NCI-H2081 (cell line): ENCODE data around the gene ATP1B3.
"Not testable (repeated sequence)": the region's sequence is repeated elsewhere in the genome, so short reads cannot be mapped to it uniquely, and the experiment has no call there.

Source experiments
- DNase-seq, 2 experiments: peaks; one replicate each; lab custom pipeline; 2025; lab: John Stamatoyannopoulos, UW

ATP1B3 gene

GRCh38 chr3:141860766-141861513, 15.5 kb upstream of the ATP1B3 start:
- DNase-seq: no peak

- no peak for DNase-seq
Observed at GRCh38 chr3:141862279-141862816, 14.1 kb upstream of the ATP1B3 start.

- no peak for DNase-seq
Observed at GRCh38 chr3:141863491-141863890, 13.0 kb upstream of the ATP1B3 start.

- no peak for DNase-seq
Observed at GRCh38 chr3:141864281-141864970, 12.0 kb upstream of the ATP1B3 start.

- no peak for DNase-seq
Observed at GRCh38 chr3:141865101-141865500, 11.3 kb upstream of the ATP1B3 start.

GRCh38 chr3:141870091-141870687, 6.3 kb upstream of the ATP1B3 start:
- DNase-seq: no peak

GRCh38 chr3:141875374-141875892, 1.0 kb upstream of the ATP1B3 start:
- peak; percentile 91 to 92 for DNase-seq

GRCh38 chr3:141875893-141876380, 506 bp upstream of the ATP1B3 start:
- peak; percentile 86 for DNase-seq

GRCh38 chr3:141876891-141877621, 613 bp downstream of the ATP1B3 start:
- DNase-seq: peak; percentile 33 to 67

- DNase-seq: peak in 1 of 2 experiments; percentile 31
Observed at GRCh38 chr3:141877911-141878310, 1.5 kb downstream of the ATP1B3 start.

GRCh38 chr3:141878326-141878725, 1.9 kb downstream of the ATP1B3 start:
- DNase-seq: no peak

GRCh38 chr3:141878817-141879216, 2.4 kb downstream of the ATP1B3 start:
- peak in 1 of 2 experiments; percentile 27 for DNase-seq

GRCh38 chr3:141881702-141882101, 5.3 kb downstream of the ATP1B3 start:
- peak in 1 of 2 experiments; percentile 64 for DNase-seq

- no peak for DNase-seq
Observed at GRCh38 chr3:141887051-141887450, 10.6 kb downstream of the ATP1B3 start.

- DNase-seq: not testable (repeated sequence)
Observed at GRCh38 chr3:141888548-141888947, 12.1 kb downstream of the ATP1B3 start.

- DNase-seq: no peak
Observed at GRCh38 chr3:141894524-141895176, 18.2 kb downstream of the ATP1B3 start.

- DNase-seq: no peak
Observed at GRCh38 chr3:141895731-141896130, 19.3 kb downstream of the ATP1B3 start.

- DNase-seq: no peak
Observed at GRCh38 chr3:141898908-141899307, 22.5 kb downstream of the ATP1B3 start.

GRCh38 chr3:141900343-141900742, 23.9 kb downstream of the ATP1B3 start:
- no peak for DNase-seq

GRCh38 chr3:141901914-141902313, 25.5 kb downstream of the ATP1B3 start:
- DNase-seq: no peak

- no peak for DNase-seq
Observed at GRCh38 chr3:141904203-141904602, 27.8 kb downstream of the ATP1B3 start.
